ENCODE data around the gene CRYBA1. TPM values are rescaled to one million over a fixed set of nuclear protein-coding genes. Genes with fewer than 3 reads are reported as not detected.

The CRYBA1 gene
- total and polyA plus RNA-seq, 8 donors: not detected

DNA sequence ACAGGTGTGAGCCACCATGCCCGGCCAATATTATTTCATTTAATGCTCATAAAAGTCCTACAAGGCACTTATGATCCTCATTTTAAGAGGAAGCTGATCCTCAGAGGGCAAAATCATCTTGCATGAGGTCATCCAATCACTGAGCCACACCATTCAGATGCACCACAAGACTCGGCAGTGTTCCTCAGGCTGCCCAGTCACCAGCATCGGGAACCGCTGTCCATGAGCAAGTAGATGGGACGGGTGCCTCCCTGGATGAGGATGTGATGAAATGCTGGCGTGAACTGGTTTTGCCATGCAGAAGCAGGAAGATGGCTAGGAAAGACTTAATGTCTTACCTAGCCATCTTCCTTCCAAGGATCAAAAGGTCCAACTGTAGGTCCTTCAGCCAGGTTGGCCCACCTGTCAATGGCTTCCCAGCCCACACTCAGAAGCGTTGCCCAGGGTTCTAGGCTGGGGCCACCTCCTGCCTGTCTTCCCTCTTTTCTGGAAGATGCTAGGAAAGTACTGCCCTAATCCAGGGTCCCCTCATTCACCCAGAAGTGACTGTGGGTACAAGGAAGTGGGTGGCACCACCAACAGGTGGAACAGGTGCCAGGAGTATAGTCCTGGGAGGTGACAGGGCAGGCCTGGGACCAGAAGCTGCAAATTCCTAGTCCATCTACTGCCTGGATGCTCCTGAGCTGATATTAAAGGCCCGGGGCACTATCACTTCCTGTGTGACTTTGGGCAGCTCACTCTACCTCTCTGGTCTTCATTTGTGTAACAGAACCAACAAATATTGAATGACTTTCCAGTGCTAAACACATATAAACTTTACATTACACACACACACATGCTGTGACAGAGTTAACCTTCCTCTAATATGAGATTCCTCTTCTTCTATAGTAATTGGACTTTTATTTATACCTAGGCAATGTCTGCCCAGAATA lies 32.2 kb upstream of the CRYBA1 start:
- peak in 2 of 4 donors; percentile 19 to 32 for ATAC-seq
- H3K4me3 ChIP-seq: no peak overlapping the region
- no peaks in the 10 kb centered on the region for H3K9me3 ChIP-seq
- 82 to 89% methylated on average over 8 of the region's 8 CpGs for WGBS, 2 donors
- DNase-seq: no peak
- H3K27ac ChIP-seq: no peak overlapping the region
- TF ChIP-seq, protein P1, sequence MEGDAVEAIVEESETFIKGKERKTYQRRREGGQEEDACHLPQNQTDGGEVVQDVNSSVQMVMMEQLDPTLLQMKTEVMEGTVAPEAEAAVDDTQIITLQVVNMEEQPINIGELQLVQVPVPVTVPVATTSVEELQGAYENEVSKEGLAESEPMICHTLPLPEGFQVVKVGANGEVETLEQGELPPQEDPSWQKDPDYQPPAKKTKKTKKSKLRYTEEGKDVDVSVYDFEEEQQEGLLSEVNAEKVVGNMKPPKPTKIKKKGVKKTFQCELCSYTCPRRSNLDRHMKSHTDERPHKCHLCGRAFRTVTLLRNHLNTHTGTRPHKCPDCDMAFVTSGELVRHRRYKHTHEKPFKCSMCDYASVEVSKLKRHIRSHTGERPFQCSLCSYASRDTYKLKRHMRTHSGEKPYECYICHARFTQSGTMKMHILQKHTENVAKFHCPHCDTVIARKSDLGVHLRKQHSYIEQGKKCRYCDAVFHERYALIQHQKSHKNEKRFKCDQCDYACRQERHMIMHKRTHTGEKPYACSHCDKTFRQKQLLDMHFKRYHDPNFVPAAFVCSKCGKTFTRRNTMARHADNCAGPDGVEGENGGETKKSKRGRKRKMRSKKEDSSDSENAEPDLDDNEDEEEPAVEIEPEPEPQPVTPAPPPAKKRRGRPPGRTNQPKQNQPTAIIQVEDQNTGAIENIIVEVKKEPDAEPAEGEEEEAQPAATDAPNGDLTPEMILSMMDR (IDR thresholded peaks at IDR 0.05): no peak
- FAIRE-seq: no peak
- H3K27me3 ChIP-seq: no peaks in the 10 kb centered on the region
- H3K4me1 ChIP-seq: no peaks in the 10 kb centered on the region
- intact Hi-C loops (cut with DNase I): loop anchor here in 2 of 3 donors (5.0 to 10.0 kb wide), 2 partner anchors 62 to 70 kb away; no protein-coding TSS in a partner anchor
- no peaks in the 10 kb centered on the region for H3K36me3 ChIP-seq

DNA sequence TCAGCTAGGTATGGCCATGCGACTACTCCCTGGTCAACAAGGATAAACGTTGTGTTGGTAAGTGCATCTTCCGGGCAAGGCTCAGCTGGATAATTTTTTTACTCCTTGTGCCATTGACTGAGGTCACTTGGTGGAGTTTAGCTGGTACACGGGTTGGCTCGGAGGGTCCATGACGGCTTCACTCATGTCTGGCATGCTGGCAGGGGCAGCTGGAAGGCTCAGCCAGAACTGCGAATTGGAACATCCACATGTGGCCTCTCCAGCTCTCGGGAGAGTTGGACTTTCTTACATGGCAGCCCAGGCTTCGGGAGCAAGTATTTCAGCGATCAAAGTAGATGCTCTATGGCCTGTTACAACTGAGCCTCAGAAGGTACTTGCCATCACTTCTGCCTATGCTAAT lies 31.5 kb upstream of the CRYBA1 start:
- TF ChIP-seq, protein P1 (IDR thresholded peaks at IDR 0.05): no peak

DNA sequence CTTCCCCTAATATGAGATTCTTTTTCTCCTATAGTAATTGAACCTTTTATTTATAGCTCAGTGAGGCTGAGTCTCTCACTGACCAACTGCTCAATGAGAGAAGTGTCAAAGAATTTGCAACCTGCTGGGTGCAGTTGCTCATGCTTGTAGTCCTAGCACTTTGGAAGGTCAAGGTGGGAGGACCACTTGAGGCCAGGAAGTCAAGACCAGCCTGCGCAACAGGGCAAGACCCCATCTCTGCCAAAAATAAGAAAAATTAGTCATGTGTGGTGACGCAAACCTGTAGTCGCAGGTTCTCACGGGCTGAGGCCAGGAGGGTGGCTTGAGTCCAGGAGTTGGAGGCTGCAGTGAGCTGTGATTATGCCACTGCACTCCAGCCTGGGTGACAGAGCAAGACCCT lies 30.9 kb upstream of the CRYBA1 start:
- Histone ChIP-seq H3K4me3 (no peak overlapping the region), H3K27ac (no peak overlapping the region), H3K4me1 (no peaks in the 10 kb centered on the region), H3K27me3 (no peaks in the 10 kb centered on the region), H3K9me3 (no peaks in the 10 kb centered on the region), H3K36me3 (no peaks in the 10 kb centered on the region)
- TF ChIP-seq, protein P1 (IDR thresholded peaks at IDR 0.05): no peak
- ATAC-seq: no peak
- no peak for DNase-seq
- FAIRE-seq: no peak
- 44 to 45% methylated on average over 4 of the region's 4 CpGs for WGBS, 2 donors
- intact Hi-C loops (cut with DNase I): loop anchor here in 2 of 3 donors (5.0 to 10.0 kb wide), 2 partner anchors 63 to 71 kb away; no protein-coding TSS in a partner anchor

More for the DNA sequence above, 31.5 kb upstream of the CRYBA1 start:
- Histone ChIP-seq H3K27me3 (no peaks in the 10 kb centered on the region), H3K4me1 (no peaks in the 10 kb centered on the region), H3K9me3 (no peaks in the 10 kb centered on the region), H3K4me3 (no peak overlapping the region), H3K36me3 (no peaks in the 10 kb centered on the region), H3K27ac (no peak overlapping the region)
- DNase-seq (no peak), ATAC-seq (no peak), FAIRE-seq (no peak)
- 80 to 83% methylated on average over 10 of the region's 10 CpGs for WGBS, 2 donors
- intact Hi-C loops (cut with DNase I): loop anchor here in 2 of 3 donors (5.0 to 10.0 kb wide), 2 partner anchors 63 to 70 kb away; no protein-coding TSS in a partner anchor

DNA sequence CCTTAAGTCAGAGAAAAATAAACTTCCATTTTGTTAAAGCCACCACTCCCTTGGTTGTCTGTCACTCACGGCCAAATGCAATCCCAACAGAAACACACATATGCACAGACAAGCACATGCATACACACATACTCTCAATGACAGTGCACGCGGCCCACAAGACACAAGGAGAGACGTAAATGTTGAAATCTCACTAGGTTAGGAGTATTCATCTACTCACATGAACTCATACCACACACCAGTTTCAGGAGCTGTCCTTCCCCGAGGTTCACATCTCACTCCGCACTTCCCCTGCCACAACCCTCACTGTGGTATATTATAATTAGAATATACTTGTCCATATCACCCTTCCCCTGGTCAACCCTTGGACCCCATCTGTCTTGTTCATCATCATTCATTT lies 30.5 kb upstream of the CRYBA1 start:
- FAIRE-seq: no peak

More for the DNA sequence above, 30.5 kb upstream of the CRYBA1 start:
- H3K36me3 ChIP-seq: no peaks in the 10 kb centered on the region
- intact Hi-C loops (cut with DNase I): loop anchor here in 2 of 3 donors (5.0 to 10.0 kb wide), 2 partner anchors 64 to 71 kb away; no protein-coding TSS in a partner anchor
- no peaks in the 10 kb centered on the region for H3K4me1 ChIP-seq
- 71% methylated on average over 6 of the region's 6 CpGs for WGBS, 2 donors
- no peaks in the 10 kb centered on the region for H3K27me3 ChIP-seq
- no peak overlapping the region for H3K27ac ChIP-seq
- no peak overlapping the region for H3K4me3 ChIP-seq
- ATAC-seq (no peak), DNase-seq (no peak)
- no peaks in the 10 kb centered on the region for H3K9me3 ChIP-seq
- TF ChIP-seq, protein P1 (IDR thresholded peaks at IDR 0.05): no peak

All from pancreas (tissue), 10 donors.